LNCaP clone FGC (cell line): ENCODE measurements around the gene GSK3B.

Source experiments
- DNase-seq: peaks from one replicate; pipeline ENCODE4 v3.0.0-alpha.2; 2011; ENCODE audit warnings: low read depth
- H3K4me3 ChIP-seq: 2 replicates; pipeline ENCODE4 v1.5.1; 2011; ENCODE audit warnings: mild to moderate bottlenecking, low read depth, low read length, control low read depth
- TF ChIP-seq, protein P1 (sequence below): IDR thresholded peaks from 2 replicates; pipeline ENCODE4 v1.5.1; 2012; ENCODE audit warnings: mild to moderate bottlenecking; ENCODE audit not compliant: control insufficient read depth, insufficient read depth; ENCODE audit errors: extremely low read depth

Gene GSK3B

DNA sequence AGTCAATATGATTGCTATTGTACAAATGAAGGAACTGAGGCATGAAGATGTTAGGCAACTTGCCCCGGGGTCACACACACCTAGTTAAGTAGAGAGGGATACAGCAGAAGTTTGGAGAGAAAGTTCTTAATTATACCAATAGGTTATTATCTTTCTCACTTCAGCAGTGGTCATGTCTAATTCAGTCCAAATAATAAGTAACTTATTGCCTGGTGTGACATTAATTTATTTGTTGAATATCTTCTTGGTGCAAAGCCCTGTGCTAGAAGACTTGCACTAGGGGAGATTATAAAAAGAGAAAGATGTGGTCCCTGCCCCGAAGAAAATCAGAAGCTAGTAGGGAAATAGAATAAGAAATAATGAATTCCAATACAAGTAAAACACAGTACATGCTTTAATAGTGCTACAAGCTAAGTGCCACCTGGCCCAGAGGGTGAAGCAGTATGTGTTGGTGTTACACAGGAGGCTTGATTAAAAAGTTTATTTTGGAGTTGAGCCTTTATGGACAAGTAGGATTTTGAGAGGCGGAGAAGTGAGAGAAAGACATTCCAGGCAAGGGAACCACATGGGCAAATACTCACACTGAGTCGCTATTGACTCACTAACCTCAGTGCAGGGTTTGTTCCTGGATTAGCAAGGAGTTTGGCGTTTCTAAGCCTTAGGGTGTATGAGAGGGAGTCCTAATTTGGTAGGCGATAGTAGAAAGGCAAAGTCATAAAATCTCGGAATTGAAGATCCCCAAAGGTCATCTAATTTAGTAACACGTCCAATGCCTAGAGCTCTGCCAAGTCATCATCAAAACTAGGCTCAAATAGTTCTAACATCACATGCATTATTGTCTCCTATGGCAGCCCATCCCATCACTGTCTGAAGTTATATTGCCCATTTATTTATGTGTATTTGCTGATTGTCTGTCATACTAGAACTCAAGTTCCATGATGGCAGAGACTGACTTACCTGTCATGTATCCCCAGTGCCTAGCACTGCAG is 19.2 kb upstream of the GSK3B start:
- H3K4me3 ChIP-seq, result no peak overlapping the region
- DNase-seq, result no peak
- TF ChIP-seq, protein P1, sequence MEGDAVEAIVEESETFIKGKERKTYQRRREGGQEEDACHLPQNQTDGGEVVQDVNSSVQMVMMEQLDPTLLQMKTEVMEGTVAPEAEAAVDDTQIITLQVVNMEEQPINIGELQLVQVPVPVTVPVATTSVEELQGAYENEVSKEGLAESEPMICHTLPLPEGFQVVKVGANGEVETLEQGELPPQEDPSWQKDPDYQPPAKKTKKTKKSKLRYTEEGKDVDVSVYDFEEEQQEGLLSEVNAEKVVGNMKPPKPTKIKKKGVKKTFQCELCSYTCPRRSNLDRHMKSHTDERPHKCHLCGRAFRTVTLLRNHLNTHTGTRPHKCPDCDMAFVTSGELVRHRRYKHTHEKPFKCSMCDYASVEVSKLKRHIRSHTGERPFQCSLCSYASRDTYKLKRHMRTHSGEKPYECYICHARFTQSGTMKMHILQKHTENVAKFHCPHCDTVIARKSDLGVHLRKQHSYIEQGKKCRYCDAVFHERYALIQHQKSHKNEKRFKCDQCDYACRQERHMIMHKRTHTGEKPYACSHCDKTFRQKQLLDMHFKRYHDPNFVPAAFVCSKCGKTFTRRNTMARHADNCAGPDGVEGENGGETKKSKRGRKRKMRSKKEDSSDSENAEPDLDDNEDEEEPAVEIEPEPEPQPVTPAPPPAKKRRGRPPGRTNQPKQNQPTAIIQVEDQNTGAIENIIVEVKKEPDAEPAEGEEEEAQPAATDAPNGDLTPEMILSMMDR, result no peak

DNA sequence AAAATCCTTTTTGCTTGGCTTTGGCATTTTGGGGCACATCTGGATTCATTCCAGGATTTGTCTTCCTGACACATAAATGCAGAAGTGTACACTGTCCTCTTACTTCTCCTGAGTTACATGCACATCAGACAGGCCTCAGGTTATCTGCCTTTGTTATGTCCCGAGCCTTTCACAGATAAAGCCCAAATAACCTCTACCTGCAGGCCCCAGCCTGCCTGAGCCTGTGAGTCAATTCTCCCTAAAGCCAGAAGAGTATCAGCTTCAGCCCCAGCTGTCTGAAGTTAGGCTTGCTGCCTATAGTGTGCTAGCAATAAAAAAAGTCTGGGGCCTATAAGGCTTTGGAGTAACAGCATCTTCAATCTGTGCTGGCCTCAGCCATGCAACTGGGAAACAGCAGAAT is 17.7 kb upstream of the GSK3B start:
- H3K4me3 ChIP-seq, result no peak overlapping the region
- no peak for DNase-seq
- TF ChIP-seq, protein P1, result no peak

DNA sequence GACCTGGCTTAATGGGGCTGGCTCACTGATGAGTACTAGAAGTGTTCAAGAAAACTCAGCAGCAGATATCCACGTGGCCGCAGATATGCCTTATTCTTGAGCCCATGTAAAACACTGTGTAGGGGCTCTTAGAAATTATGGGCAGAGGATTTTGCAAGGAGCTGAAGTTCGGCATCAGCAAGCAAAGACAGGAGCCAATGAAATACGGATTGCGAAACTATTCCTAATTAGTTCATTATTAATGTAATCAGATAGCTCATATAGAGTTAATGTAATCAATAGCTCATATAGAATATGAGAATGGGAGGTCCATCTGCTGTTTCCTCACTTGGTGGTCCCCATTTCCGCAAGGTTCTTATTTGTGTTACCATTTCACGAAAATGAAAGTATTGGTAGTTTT is 9.0 kb upstream of the GSK3B start:
- no peak overlapping the region for H3K4me3 ChIP-seq
- TF ChIP-seq, protein P1, result no peak
- DNase-seq, result no peak

DNA sequence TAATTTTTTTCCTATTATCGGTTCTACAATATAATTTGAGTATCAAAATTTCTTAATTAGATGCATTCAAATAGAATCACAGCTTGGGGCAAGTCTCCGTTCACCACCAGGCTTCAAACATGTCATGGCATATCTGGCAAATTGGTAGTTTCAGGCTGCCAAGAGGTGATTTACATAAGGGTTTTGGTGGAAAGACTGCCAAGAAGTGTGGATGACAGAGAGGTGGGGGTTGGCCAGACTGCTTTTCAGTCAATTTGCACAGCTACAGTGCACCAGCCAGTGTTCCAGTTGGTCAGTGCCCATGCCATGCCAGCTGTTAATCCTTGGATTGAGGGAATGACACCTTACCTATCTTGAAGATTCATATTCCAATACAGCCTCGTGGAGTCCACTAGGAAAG is 8.4 kb upstream of the GSK3B start:
- no peak for DNase-seq
- H3K4me3 ChIP-seq, result no peak overlapping the region
- TF ChIP-seq, protein P1, result no peak

GRCh38 chr3:120102232-120102631 is 8.0 kb upstream of the GSK3B start:
- no peak for DNase-seq
- TF ChIP-seq, protein P1, result no peak
- H3K4me3 ChIP-seq, result no peak overlapping the region

DNA sequence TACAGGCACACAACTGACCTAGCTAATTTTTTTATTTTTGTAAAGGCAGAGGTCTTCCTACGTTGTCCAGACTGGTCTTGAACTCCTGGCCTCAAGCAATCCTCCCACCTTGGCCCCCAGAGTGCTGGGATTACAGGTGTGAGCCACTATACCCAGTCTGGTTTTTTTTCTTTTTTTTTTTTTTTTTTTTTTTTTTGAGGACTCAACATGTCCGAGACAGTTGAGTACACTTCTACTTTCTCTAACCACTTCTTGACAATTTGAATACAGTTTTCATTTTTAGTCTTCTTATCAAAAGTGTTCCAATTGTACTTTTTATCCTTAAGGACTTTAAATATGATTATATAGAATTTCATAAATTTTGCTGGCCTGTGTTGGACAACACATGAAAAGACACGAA is 7.4 kb upstream of the GSK3B start:
- H3K4me3 ChIP-seq, result no peak overlapping the region
- TF ChIP-seq, protein P1, result no peak
- no peak for DNase-seq

GRCh38 chr3:120100711-120101110 is 6.5 kb upstream of the GSK3B start:
- no peak overlapping the region for H3K4me3 ChIP-seq
- TF ChIP-seq, protein P1, result no peak
- DNase-seq, result no peak
